HG03432 (cell line): ENCODE results near the gene ANTXR1.

Source experiments
- ATAC-seq: cut with Tn5 transposase; IDR thresholded peaks from one replicate; pipeline ENCODE4 v1.9.1; 2021; ENCODE audit warnings: mild to moderate bottlenecking, moderate library complexity; ENCODE audit not compliant: unreplicated experiment

ANTXR1 gene

GRCh38 chr2:69126341-69126740, 113.4 kb downstream of the ANTXR1 start:
- no peak for ATAC-seq

DNA sequence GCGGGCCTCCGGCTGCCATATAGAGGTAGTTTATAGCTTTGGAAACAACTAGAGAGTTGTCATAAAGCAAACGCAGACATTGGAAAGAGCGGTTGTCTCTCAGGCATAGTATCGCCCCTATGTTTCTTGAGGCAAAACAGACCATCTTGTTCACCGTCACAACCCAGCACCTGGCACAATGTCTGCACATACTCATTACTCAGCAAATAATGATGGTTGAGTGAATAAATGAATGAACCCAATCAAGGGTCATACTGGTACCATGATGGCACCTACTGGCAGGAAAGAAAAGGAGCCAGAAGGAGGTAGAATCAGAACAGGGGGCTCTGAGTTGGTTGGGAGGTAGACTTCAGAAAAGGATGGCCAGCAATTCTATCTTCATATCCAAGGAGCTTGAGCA, 118.5 kb downstream of the ANTXR1 start:
- ATAC-seq: no peak

- ATAC-seq: no peak
Observed at GRCh38 chr2:69131983-69132675, 119.2 kb downstream of the ANTXR1 start.

GRCh38 chr2:69132960-69133590, 120.1 kb downstream of the ANTXR1 start:
- no peak for ATAC-seq

- no peak for ATAC-seq
Observed at GRCh38 chr2:69133898-69134297, 120.9 kb downstream of the ANTXR1 start.

GRCh38 chr2:69134306-69134945, 121.4 kb downstream of the ANTXR1 start:
- ATAC-seq: no peak

DNA sequence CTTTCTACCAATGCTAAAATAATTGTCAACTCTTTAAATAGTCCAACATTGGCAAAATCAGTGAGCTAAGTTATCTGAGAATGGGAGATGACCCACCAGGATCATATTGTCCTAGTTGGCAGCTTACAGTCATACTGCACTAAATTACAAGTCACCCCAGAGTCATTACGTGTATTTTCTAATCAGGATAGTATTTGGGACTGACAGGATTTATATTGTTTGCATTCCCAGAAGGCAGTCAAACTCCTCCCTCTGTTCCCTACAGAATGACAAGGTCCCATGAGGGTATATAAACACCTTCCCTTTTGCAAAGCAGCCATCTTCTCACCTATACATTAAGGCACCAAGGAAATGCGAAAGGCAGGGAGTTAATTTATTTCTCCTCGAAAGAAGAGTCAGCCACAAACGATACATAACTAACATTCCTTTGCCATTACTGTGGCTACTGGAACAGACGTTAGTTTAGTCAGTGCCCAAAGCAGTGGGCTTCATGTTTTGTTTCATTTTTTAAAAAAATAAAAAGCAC, 125.3 kb downstream of the ANTXR1 start:
- ATAC-seq: no peak

DNA sequence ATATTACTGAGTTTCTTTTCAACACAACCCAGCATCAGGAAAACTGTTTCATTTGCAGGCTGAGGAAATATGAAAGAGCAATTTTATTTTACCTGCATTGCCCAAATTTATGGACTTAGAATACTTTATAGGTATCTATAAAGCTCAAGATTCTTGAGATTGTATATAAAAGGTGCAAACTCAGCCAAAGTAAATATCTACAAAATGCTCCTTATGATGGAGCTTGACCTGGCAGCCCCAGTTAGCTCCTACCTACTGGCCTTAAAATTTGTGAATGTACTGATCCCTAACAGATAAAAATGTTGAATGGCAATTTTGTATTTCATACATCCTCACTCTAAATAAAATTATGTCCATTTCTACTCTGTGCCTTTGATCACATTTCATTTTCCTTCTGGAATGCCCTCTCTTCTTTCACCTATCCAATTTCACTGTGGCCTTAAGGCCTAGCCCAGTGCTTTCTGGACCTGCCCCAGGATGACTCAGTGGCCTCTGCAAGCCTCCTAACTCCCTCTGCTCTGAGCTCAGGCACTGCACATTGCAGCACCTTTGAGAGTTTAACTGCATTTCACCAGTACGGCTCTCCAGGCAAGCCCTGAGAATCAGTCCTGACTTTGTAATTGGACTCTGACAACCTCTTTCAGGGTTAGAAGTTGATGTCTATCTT, 125.9 kb downstream of the ANTXR1 start:
- ATAC-seq: no peak

DNA sequence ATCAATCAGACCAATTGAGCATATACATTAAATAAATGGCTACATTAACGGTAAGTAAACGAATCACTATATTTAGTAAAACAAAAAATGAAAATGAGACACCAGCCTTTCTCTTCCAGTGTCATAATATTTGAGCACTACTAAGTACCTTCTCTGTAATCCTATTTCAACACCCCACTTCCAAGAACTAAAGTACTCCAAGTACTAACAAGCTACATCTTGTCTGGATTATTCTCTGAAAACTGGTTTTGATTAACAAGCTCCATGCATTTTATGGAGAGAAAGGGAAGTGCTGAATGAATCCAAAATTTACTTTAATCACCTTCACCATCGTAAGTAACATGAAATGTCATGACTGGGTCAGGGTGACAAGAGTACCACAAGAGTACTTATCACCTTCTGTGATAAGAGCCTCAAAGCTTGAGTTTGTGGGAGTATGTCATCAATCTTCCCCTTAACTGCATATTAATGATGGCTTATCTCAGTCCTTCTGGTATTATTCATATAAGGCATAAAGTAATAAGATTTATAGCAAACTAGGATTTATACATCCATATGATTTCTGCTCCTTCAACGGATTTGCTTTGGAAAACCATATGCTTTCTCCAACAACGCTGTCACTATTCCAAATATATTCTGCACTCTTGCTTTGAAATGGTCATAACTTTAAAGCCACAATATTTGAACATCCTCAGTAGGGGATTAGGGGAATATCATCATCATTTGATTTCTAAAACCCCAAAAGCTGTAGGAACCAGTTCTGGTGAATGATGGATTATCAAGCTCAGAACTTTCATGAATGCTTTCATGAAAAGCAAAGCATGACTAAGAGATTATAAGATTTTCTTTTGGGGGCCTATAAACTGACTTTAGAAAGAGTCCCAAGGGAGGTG, 127.0 kb downstream of the ANTXR1 start:
- no peak for ATAC-seq

GRCh38 chr2:69141061-69141460, 128.1 kb downstream of the ANTXR1 start:
- ATAC-seq: no peak

DNA sequence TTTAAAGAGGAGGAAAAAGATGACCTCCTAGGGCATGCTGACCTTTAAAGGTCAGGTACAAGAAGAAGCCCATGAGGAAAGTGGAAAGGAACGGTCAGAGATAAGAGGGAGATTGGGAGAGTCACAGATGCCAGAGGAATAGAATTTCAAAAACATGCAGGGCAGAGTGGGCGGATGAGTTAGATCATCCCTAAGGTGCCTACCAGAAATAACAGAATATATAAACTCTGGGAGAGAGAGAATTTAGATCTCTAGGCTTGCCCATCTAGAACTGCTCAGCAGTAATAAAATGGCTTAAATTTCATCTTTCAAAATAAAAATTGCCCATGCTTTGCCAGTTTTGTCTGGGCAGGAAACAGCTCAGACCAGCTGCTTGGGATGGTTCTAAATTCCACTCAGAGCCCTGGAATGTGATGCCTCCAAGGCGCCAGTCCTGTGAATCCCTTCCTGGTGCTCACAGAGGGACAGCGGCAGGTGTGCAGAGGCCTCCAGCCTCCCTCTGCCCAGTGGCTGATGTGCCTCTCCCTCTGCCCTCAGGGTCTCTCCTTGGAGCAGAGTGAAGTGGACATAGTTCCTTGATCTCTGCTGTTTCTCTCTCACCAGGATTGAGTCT, 130.9 kb downstream of the ANTXR1 start:
- no peak for ATAC-seq

DNA sequence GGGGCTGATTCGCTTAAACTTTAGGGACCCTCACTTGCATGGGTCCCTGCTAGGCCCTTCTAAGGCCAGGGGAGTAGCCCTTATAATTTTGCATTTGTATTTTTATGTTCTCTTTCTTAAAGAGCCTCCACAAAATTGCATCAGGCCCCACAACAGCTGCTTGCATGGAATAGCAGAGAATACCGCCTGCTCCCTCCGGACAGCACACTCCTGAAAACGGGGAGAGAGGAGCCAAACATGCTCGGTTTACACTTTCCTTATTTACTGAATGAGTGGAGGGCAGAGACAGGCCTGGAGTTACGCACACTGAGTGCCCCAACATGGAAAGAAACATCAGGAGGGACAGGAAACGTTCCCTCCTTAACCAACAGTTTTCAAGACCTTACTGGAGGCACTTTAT, 132.2 kb downstream of the ANTXR1 start:
- ATAC-seq: no peak

GRCh38 chr2:69147841-69148533, 135.0 kb downstream of the ANTXR1 start:
- no peak for ATAC-seq

DNA sequence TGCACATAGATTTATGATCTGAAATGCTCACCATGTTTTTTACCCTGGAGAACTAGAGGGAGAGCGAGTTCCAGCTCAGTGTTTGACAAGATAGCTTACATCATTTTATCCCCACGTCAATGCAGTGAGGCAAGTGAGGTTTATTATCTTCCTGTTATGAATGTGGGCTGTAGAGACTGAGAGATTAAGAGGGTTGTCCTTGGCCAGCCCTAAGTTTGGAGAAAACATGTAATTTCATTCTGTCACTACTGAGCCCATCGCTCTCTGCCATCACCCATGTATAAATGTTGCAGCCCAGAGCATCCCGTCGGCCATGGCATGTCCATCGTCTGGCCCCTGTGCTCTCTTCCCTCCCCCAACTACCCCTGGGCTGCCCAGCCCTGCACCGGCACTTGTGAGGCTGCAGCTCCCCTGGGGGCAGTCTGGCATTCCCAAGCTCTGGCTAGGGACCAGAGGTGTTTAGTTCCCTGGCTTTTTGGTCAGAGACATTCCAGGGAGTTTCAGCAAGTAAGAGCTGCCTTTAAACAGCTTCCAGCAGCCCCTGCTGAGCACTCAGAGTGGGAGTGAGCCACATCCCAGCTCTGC, 136.7 kb downstream of the ANTXR1 start:
- ATAC-seq: no peak

- ATAC-seq: no peak
Observed at GRCh38 chr2:69151931-69152330, 139.0 kb downstream of the ANTXR1 start.

DNA sequence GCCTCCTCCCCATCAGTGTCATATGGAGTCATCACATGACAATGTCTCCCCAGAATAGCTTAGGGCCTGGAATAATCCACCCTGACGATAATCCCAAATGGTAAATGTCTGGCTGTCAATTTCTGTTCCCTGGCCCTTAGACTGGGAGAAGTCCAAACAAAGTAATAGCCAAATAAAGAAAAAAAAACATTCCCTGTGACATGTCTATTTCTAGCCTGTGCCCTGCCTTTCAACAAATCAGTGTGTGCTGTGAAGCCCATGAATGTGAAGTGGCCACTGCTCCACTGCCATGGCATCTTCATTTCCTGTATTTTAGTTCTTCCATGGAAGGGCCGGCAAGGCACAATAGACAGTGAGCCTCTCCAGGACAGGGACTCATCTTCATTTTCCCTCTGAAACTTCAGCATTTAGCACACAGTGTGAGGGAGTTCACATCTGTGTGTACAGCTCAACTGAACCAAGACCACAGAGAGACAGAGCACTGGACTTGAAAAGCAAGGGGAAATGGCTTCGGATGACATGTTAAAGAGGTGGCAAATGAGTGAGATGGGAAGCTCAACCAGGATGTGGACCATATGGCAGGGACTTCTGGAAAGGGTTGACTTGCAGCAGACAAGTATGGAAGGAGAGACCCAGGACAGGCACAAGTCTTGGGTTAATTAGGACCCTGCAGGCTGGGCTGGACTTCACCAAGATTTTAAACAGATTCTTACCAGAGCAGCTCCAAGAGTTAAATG, 140.0 kb downstream of the ANTXR1 start:
- no peak for ATAC-seq

DNA sequence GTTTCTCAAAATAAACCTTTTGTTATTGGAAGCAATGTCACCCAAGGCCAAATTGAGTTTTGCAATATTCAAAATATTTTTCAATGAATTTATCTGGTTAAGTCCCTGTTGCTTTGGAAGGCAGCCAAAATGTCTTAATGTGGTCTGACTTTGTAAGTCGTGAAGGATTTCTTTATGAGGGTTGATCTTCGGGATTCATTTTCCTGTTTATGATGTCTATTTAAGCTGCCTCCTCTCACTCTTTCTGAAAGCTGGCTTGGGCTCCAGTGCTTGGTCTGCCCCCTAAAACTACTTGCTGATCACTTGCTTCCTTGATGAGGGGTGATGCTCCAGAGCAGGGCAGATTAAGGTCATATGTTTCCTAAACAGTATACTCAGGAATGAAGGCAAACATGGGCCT, 141.1 kb downstream of the ANTXR1 start:
- no peak for ATAC-seq

- no peak for ATAC-seq
Observed at GRCh38 chr2:69156624-69157023, 143.6 kb downstream of the ANTXR1 start.
